Loucy (cell line): ENCODE measurements around the gene EIF2S3.

Experiments
- CTCF ChIP-seq: fragments of 200-600 bp; sonication (generic); conservative IDR thresholded peaks from 2 replicates; pipeline ENCODE4 v1.5.1; 2014; ENCODE audit warnings: mild to moderate bottlenecking, antibody characterized with exemption, low read length
- EZH2phosphoT487 ChIP-seq: fragments of 200-600 bp; IDR thresholded peaks from 2 replicates; pipeline ENCODE4 v1.6.1; 2018; ENCODE audit warnings: antibody characterized with exemption, mild to moderate bottlenecking, moderate library complexity, borderline replicate concordance

GRCh38 chrX:24113181-24113580, 58.4 kb downstream of the EIF2S3 start:
- TF ChIP-seq CTCF (no peak), EZH2phosphoT487 (no peak)
